DND-41 (cell line): ENCODE results near the gene COA1.

Experiments
- ATAC-seq: fragments of 200-7000 bp; cut with Tn5 transposase; 3 replicates; pipeline ENCODE4 v1.9.1; 2021; ENCODE audit warnings: low read depth; ENCODE audit not compliant: insufficient read depth
- DNase-seq: peaks from one replicate; pipeline ENCODE4 v3.0.0-alpha.2; 2020
- H2AFZ ChIP-seq: 2 replicates; pipeline ENCODE4 v1.6.0; 2012; ENCODE audit warnings: low read depth, low read length
- H3K27ac ChIP-seq: 2 replicates; pipeline ENCODE4 v1.5.1; 2012; ENCODE audit warnings: low read length, inconsistent platforms
- H3K27me3 ChIP-seq: fragments of 200-600 bp; sonication (generic); 2 replicates; pipeline ENCODE4 v1.6.0; 2012; ENCODE audit warnings: low read length, mild to moderate bottlenecking, inconsistent platforms; ENCODE audit not compliant: insufficient read depth, poor library complexity
- H3K36me3 ChIP-seq: 2 replicates; pipeline ENCODE4 v1.5.1; 2012; ENCODE audit warnings: low read length, inconsistent platforms; ENCODE audit not compliant: insufficient read depth
- H3K4me1 ChIP-seq: 2 replicates; pipeline ENCODE4 v1.5.1; 2012; ENCODE audit warnings: mild to moderate bottlenecking, low read length; ENCODE audit not compliant: insufficient read depth
- H3K4me2 ChIP-seq: 2 replicates; pipeline ENCODE4 v1.6.0; 2012; ENCODE audit warnings: mild to moderate bottlenecking, moderate library complexity, low read length, inconsistent platforms; ENCODE audit not compliant: insufficient read depth
- H3K4me3 ChIP-seq, 2 experiments: fragments of 200-600 bp in 1 of 2; shearing (Covaris generic) in 1 of 2; 2 replicates each; pipeline ENCODE4 v1.5.1; 2012 to 2016; ENCODE audit warnings: inconsistent platforms in 2 of 2, low read length in 2 of 2, mild to moderate bottlenecking in 2 of 2, low read depth in 1 of 2, moderate library complexity in 1 of 2
- H3K79me2 ChIP-seq: 2 replicates; pipeline ENCODE4 v1.6.0; 2012; ENCODE audit warnings: low read length, inconsistent platforms; ENCODE audit not compliant: insufficient read depth
- H3K9ac ChIP-seq: 2 replicates; pipeline ENCODE4 v1.6.0; 2012; ENCODE audit warnings: low read depth, mild to moderate bottlenecking, inconsistent platforms, low read length, moderate library complexity
- H3K9me3 ChIP-seq: 2 replicates; pipeline ENCODE4 v1.5.1; 2012; ENCODE audit warnings: low read length, moderate library complexity, mild to moderate bottlenecking, inconsistent platforms; ENCODE audit not compliant: insufficient read depth, severe bottlenecking
- H4K20me1 ChIP-seq: 2 replicates; pipeline ENCODE4 v1.6.0; 2012; ENCODE audit warnings: low read length; ENCODE audit not compliant: insufficient read depth
- CTCF ChIP-seq: IDR thresholded peaks from 2 replicates; pipeline ENCODE4 v1.5.1; 2012; ENCODE audit warnings: borderline replicate concordance, low read length, moderate library complexity, mild to moderate bottlenecking; ENCODE audit not compliant: poor library complexity, severe bottlenecking; ENCODE audit errors: extremely low read depth
- EZH2 ChIP-seq: IDR thresholded peaks from 3 replicates; pipeline ENCODE4 v1.6.1; 2012; ENCODE audit warnings: borderline replicate concordance, low read depth, mild to moderate bottlenecking, moderate library complexity, low read length, inconsistent platforms; ENCODE audit not compliant: severe bottlenecking

The COA1 gene

GRCh38 chr7:43761938-43762692, 32.8 kb upstream of the COA1 start:
- Histone ChIP-seq H3K4me3 (no peak overlapping the region), H3K4me1 (peaks cover 23% of the 10 kb centered on the region), H3K27ac (no peak overlapping the region), H3K9me3 (no peaks in the 10 kb centered on the region), H3K4me2 (no peak overlapping the region), H3K36me3 (no peaks in the 10 kb centered on the region), H3K79me2 (no peaks in the 10 kb centered on the region), H2AFZ (no peak overlapping the region), H3K27me3 (no peaks in the 10 kb centered on the region), H3K9ac (no peak overlapping the region), H4K20me1 (no peaks in the 10 kb centered on the region; the same call in 1 of the 2 replicates)
- no peak for ATAC-seq
- no peak for DNase-seq
- TF ChIP-seq EZH2 = no peak
- no peak for TF ChIP-seq CTCF

GRCh38 chr7:43761382-43761781, 32.1 kb upstream of the COA1 start:
- Histone ChIP-seq H3K4me2 (no peak overlapping the region), H3K27ac (no peak overlapping the region), H3K79me2 (no peaks in the 10 kb centered on the region), H3K27me3 (no peaks in the 10 kb centered on the region), H3K4me3 (no peak overlapping the region), H2AFZ (no peak overlapping the region), H4K20me1 (no peaks in the 10 kb centered on the region; the same call in 1 of the 2 replicates), H3K9ac (no peak overlapping the region), H3K9me3 (no peaks in the 10 kb centered on the region), H3K4me1 (peaks cover 24% of the 10 kb centered on the region), H3K36me3 (no peaks in the 10 kb centered on the region)
- TF ChIP-seq EZH2 (no peak), CTCF (no peak)
- DNase-seq (no peak), ATAC-seq (no peak)

DNA sequence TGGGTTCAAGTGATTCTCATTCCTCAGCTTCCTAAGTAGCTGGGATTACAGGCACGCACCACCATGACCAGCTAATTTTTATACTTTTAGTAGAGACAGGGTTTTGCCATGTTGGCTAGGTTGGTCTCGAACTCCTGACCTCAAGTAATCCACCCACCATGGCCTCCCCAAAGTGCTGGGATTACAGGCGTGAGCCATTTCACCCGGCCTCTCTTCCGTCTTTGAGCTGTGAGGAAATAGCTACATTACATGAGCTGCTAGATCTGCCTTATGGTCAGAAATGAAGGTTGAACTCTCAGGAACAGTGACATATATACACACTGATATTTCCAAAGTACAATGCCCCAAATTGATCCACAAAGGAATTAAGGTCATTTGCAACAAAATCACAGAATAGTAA, 31.5 kb upstream of the COA1 start:
- Histone ChIP-seq H3K27me3 (no peaks in the 10 kb centered on the region), H3K9me3 (no peaks in the 10 kb centered on the region), H3K9ac (no peak overlapping the region), H3K4me2 (no peak overlapping the region), H2AFZ (no peak overlapping the region), H3K4me1 (peaks cover 24% of the 10 kb centered on the region), H3K79me2 (no peaks in the 10 kb centered on the region), H3K36me3 (no peaks in the 10 kb centered on the region), H3K4me3 (no peak overlapping the region), H4K20me1 (no peaks in the 10 kb centered on the region; the same call in 1 of the 2 replicates), H3K27ac (no peak overlapping the region)
- TF ChIP-seq EZH2 (no peak), CTCF (no peak)
- ATAC-seq (no peak), DNase-seq (no peak)
